ENCODE data around the gene PTK6. TPM values are rescaled to one million over a fixed set of nuclear protein-coding genes. Genes with fewer than 3 reads are reported as not detected.

The PTK6 gene
- total RNA-seq, 2 experiments from 2014 or later, result 0.19 to 0.22 TPM

DNA sequence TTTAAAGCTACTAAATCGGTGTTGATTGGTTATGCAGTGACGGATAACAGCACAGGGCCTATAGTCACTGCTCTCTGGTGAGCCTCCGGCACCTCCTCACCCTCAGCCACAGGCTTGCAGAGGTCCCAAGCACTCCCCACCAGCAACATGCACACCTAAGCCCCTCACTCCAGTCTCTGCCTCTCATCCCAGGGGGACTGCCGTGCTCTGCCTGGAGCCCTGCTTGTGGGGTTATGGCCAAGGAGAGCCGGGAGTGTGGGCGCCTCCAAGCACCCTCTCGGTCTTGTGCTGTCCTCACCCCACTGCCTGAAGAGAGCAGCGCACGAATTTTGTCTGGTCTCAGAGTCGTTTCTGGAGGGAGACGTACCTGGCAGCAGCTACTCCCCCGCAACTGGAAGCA, 31.5 kb downstream of the PTK6 start:
- intact Hi-C loops (cut with DNase I, micrococcal nuclease), result no loop called here
- Histone ChIP-seq H3K4me3 (ENCODE audit: low read length) (no peak overlapping the region), H3K9me3 (ENCODE audit: control insufficient read depth in 1 of 2, insufficient read depth in 1 of 2, low read length in 2 of 2) (peaks cover 13 to 35% of the 10 kb centered on the region in 2 experiments), H3K4me1 (ENCODE audit: insufficient read depth, low read length) (peaks cover 6% of the 10 kb centered on the region), H3K27me3 (ENCODE audit: control insufficient read depth in 1 of 2, insufficient read depth in 2 of 2, low read length in 2 of 2) (peaks cover 0 to 18% of the 10 kb centered on the region in 2 experiments), H3K27ac (ENCODE audit: low read depth in 1 of 2, low read length in 2 of 2) (no peak overlapping the region), H3K36me3 (ENCODE audit: insufficient read depth, low read length) (no peaks in the 10 kb centered on the region)
- ChIA-PET POLR2A (no interaction called here), CTCF (no interaction called here)
- Mint-ChIP-seq H3K4me1 (ENCODE audit: low read depth) (no peaks in the 10 kb centered on the region), H3K36me3 (ENCODE audit: low read depth) (no peaks in the 10 kb centered on the region), H3K9me3 (peaks cover 2% of the 10 kb centered on the region), H3K27ac (no peak overlapping the region), H3K27me3 (peaks cover 46% of the 10 kb centered on the region), H3K4me3 (no peak overlapping the region)
- DNase-seq (no peak), ATAC-seq (ENCODE audit: poor library complexity) (no peak)
- TF ChIP-seq, protein P1, sequence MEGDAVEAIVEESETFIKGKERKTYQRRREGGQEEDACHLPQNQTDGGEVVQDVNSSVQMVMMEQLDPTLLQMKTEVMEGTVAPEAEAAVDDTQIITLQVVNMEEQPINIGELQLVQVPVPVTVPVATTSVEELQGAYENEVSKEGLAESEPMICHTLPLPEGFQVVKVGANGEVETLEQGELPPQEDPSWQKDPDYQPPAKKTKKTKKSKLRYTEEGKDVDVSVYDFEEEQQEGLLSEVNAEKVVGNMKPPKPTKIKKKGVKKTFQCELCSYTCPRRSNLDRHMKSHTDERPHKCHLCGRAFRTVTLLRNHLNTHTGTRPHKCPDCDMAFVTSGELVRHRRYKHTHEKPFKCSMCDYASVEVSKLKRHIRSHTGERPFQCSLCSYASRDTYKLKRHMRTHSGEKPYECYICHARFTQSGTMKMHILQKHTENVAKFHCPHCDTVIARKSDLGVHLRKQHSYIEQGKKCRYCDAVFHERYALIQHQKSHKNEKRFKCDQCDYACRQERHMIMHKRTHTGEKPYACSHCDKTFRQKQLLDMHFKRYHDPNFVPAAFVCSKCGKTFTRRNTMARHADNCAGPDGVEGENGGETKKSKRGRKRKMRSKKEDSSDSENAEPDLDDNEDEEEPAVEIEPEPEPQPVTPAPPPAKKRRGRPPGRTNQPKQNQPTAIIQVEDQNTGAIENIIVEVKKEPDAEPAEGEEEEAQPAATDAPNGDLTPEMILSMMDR (IDR thresholded peaks at IDR 0.05), result no peak

DNA sequence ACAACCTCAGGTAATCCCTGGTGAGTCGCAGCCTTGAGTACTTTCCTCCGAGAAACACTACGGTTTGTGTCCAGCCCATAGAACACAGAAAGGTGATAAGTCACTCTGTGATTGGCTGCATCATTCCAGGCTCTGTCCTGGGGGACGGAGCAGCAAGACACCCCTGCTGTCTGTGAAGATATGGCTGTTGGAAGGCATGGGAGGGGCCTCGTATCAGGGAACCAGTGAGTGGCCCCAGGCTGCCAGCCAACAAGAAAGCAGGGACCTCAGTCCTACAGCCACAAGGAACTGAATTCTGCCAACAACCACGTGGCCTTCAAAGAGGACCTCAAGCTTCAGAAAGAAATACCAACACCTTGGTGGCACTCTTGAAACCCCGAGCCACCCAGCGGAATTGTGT, 31.9 kb downstream of the PTK6 start:
- peaks cover 6% of the 10 kb centered on the region for H3K4me1 ChIP-seq (ENCODE audit: insufficient read depth, low read length)
- Mint-ChIP-seq H3K4me1 (ENCODE audit: low read depth) (no peaks in the 10 kb centered on the region), H3K4me3 (no peak overlapping the region), H3K9me3 (peaks cover 2% of the 10 kb centered on the region), H3K27ac (no peak overlapping the region), H3K36me3 (ENCODE audit: low read depth) (no peaks in the 10 kb centered on the region), H3K27me3 (peaks cover 44% of the 10 kb centered on the region)
- CTCF ChIA-PET, result no interaction called here
- DNase-seq (no peak), ATAC-seq (ENCODE audit: poor library complexity) (no peak)
- peaks cover 0 to 16% of the 10 kb centered on the region in 2 experiments for H3K27me3 ChIP-seq (ENCODE audit: control insufficient read depth in 1 of 2, insufficient read depth in 2 of 2, low read length in 2 of 2)
- no peak overlapping the region for H3K4me3 ChIP-seq (ENCODE audit: low read length)
- POLR2A ChIA-PET, result no interaction called here
- intact Hi-C loops (cut with DNase I, micrococcal nuclease), result no loop called here
- no peaks in the 10 kb centered on the region for H3K36me3 ChIP-seq (ENCODE audit: insufficient read depth, low read length)
- H3K9me3 ChIP-seq (ENCODE audit: control insufficient read depth in 1 of 2, insufficient read depth in 1 of 2, low read length in 2 of 2), result peaks cover 13 to 35% of the 10 kb centered on the region in 2 experiments
- no peak overlapping the region for H3K27ac ChIP-seq (ENCODE audit: low read depth in 1 of 2, low read length in 2 of 2)
- TF ChIP-seq, protein P1 (IDR thresholded peaks at IDR 0.05), result no peak

DNA sequence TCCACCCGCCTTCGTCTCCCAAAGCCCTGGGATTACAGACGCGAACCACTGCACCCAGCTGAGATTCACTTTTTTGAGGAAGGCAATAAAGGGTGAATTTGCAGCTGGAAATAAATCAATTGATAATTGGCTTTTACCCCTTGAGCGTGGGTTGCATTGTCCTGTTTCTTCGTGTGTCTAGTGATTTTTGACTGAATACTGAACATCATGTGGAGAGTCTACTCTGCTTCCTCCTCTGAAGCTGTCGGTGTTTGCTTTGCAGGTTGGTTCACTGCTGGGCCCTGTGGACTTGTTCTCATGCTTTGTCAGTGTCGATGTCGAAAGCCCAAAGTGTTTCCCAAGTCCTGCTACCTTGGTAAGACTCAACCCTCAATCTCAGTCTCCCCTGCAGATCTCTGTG, 32.5 kb downstream of the PTK6 start:
- Histone ChIP-seq H3K9me3 (ENCODE audit: control insufficient read depth in 1 of 2, insufficient read depth in 1 of 2, low read length in 2 of 2) (peaks cover 13 to 41% of the 10 kb centered on the region in 2 experiments), H3K4me3 (ENCODE audit: low read length) (no peak overlapping the region), H3K27ac (ENCODE audit: low read depth in 1 of 2, low read length in 2 of 2) (no peak overlapping the region), H3K4me1 (ENCODE audit: insufficient read depth, low read length) (peaks cover 8% of the 10 kb centered on the region), H3K27me3 (ENCODE audit: control insufficient read depth in 1 of 2, insufficient read depth in 2 of 2, low read length in 2 of 2) (peaks cover 4 to 21% of the 10 kb centered on the region in 2 experiments), H3K36me3 (ENCODE audit: insufficient read depth, low read length) (no peaks in the 10 kb centered on the region)
- DNase-seq, result no peak
- Mint-ChIP-seq H3K4me3 (no peak overlapping the region), H3K9me3 (peaks cover 2% of the 10 kb centered on the region), H3K36me3 (ENCODE audit: low read depth) (no peaks in the 10 kb centered on the region), H3K4me1 (ENCODE audit: low read depth) (no peaks in the 10 kb centered on the region), H3K27me3 (peaks cover 37% of the 10 kb centered on the region), H3K27ac (no peak overlapping the region)
- TF ChIP-seq, protein P1 (IDR thresholded peaks at IDR 0.05), result no peak
- ChIA-PET POLR2A (no interaction called here), CTCF (no interaction called here)
- ATAC-seq (ENCODE audit: poor library complexity), result no peak
- intact Hi-C loops (cut with DNase I, micrococcal nuclease), result no loop called here

Data from CD4-positive, alpha-beta T cell (primary cell).